Breast epithelium (tissue), 3 donors: ENCODE measurements around the gene KLK14.

Experiments
- POLR2A ChIP-seq: fragments of 450-650 bp; IDR thresholded peaks from one replicate; pipeline ENCODE4 v1.6.1; 2016; ENCODE audit warnings: antibody characterized with exemption, mild to moderate bottlenecking, moderate library complexity
- POLR2AphosphoS5 ChIP-seq, 3 donors: sonication (generic); formaldehyde crosslinking; IDR thresholded peaks; one replicate each; pipeline ENCODE4 v1.6.1; 2017; ENCODE audit warnings: antibody characterized with exemption in 3 of 3
- TF ChIP-seq, protein P1 (sequence below), 3 donors: fragments of 450-650 bp; IDR thresholded peaks; one replicate each; pipeline ENCODE4 v1.5.1; 2016 to 2017; ENCODE audit warnings: antibody characterized with exemption in 3 of 3, mild to moderate bottlenecking in 3 of 3, moderate library complexity in 3 of 3

DNA sequence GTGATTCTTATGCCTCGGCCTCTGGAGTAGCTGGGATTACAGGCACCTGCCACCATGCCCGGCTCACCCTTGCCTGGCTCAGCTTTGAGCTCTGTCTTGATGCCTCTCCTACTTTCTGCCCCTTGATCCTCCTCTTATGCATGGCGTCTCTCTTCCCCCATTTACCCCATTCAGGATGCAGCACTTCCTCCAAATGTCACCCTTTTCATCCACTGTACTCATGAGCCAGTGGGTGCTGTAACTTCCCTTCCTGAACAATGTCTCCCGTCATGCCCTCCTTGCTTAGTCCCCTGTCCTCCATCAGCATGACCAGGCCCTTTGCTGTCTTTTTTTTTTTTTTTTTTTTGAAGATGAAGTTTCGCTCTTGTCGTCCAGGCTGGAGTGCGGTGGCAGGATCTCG, 38.6 kb upstream of the KLK14 start:
- TF ChIP-seq, protein P1, sequence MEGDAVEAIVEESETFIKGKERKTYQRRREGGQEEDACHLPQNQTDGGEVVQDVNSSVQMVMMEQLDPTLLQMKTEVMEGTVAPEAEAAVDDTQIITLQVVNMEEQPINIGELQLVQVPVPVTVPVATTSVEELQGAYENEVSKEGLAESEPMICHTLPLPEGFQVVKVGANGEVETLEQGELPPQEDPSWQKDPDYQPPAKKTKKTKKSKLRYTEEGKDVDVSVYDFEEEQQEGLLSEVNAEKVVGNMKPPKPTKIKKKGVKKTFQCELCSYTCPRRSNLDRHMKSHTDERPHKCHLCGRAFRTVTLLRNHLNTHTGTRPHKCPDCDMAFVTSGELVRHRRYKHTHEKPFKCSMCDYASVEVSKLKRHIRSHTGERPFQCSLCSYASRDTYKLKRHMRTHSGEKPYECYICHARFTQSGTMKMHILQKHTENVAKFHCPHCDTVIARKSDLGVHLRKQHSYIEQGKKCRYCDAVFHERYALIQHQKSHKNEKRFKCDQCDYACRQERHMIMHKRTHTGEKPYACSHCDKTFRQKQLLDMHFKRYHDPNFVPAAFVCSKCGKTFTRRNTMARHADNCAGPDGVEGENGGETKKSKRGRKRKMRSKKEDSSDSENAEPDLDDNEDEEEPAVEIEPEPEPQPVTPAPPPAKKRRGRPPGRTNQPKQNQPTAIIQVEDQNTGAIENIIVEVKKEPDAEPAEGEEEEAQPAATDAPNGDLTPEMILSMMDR (IDR thresholded peaks at IDR 0.05), result no peak
- no peak for TF ChIP-seq POLR2A
- no peak for TF ChIP-seq POLR2AphosphoS5 (IDR thresholded peaks at IDR 0.05)
